ENCODE data around the gene ANKMY2. TPM values are rescaled to one million over a fixed set of nuclear protein-coding genes. Genes with fewer than 3 reads are reported as not detected.
"Not testable (repeated sequence)": the region's sequence is repeated elsewhere in the genome, so short reads cannot be mapped to it uniquely, and the experiment has no call there.

The ANKMY2 gene
- total RNA-seq, 3 donors from 2014 or later = 19.5 to 25.8 (median 22.8) TPM

- Histone ChIP-seq H3K9me3 (no peaks in the 10 kb centered on the region), H3K36me3 (ENCODE audit: low read depth) (no peaks in the 10 kb centered on the region), H3K4me3 (no peak overlapping the region), H3K4me1 (ENCODE audit: low read depth) (no peaks in the 10 kb centered on the region)
- ATAC-seq = peak; percentile 90
- intact Hi-C loops (cut with DNase I, micrococcal nuclease) = no loop called here
- TF ChIP-seq CTCF (IDR thresholded peaks at IDR 0.05) = no peak
- no peak for DNase-seq
Measured at GRCh38 chr7:16599860-16600259, 45.7 kb downstream of the ANKMY2 start.

- no peaks in the 10 kb centered on the region for H3K9me3 ChIP-seq
- ATAC-seq = no peak
- no peak for DNase-seq
- intact Hi-C loops (cut with DNase I, micrococcal nuclease) = no loop called here
- no peak for TF ChIP-seq CTCF (IDR thresholded peaks at IDR 0.05)
- H3K4me1 ChIP-seq (ENCODE audit: low read depth) = no peaks in the 10 kb centered on the region
- no peaks in the 10 kb centered on the region for H3K36me3 ChIP-seq (ENCODE audit: low read depth)
- H3K4me3 ChIP-seq = no peak overlapping the region
Measured at GRCh38 chr7:16598015-16598414, 47.5 kb downstream of the ANKMY2 start.

- H3K4me3 ChIP-seq; H3K9me3 ChIP-seq; ATAC-seq; H3K4me1 ChIP-seq (ENCODE audit: low read depth); intact Hi-C loops (cut with DNase I, micrococcal nuclease); DNase-seq; H3K36me3 ChIP-seq (ENCODE audit: low read depth): not testable (repeated sequence)
Measured at GRCh38 chr7:16595596-16595995, 50.0 kb downstream of the ANKMY2 start.

DNA sequence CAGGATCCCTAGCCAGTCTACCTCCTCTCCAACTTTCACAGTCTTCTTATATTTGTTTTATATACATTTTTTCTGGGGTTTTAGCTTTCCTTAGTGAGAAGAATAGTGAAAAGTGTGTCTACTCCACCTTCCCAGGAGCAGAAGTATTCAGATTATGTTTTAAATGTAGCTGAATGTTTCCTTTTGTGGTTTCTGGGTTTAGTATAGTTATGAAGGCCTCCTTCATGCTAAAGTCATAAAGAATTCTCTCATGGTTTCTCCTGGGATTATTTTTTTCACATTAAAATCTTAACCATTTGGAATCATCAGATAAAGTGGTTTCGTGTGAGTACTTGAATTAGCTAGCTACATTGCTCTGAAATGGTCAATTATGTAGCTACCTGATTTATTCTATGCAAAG is 50.9 kb downstream of the ANKMY2 start:
- no peak for TF ChIP-seq CTCF (IDR thresholded peaks at IDR 0.05)
- no peaks in the 10 kb centered on the region for H3K9me3 ChIP-seq
- no peaks in the 10 kb centered on the region for H3K36me3 ChIP-seq (ENCODE audit: low read depth)
- H3K4me1 ChIP-seq (ENCODE audit: low read depth) = no peaks in the 10 kb centered on the region
- intact Hi-C loops (cut with DNase I, micrococcal nuclease) = no loop called here
- DNase-seq (no peak), ATAC-seq (no peak)
- no peak overlapping the region for H3K4me3 ChIP-seq

GRCh38 chr7:16594061-16594460 is 51.5 kb downstream of the ANKMY2 start:
- ATAC-seq = no peak
- no peak for TF ChIP-seq CTCF (IDR thresholded peaks at IDR 0.05)
- H3K4me3 ChIP-seq = no peak overlapping the region
- no peak for DNase-seq
- no peaks in the 10 kb centered on the region for H3K4me1 ChIP-seq (ENCODE audit: low read depth)
- H3K9me3 ChIP-seq = no peaks in the 10 kb centered on the region
- H3K36me3 ChIP-seq (ENCODE audit: low read depth) = no peaks in the 10 kb centered on the region
- intact Hi-C loops (cut with DNase I, micrococcal nuclease) = no loop called here

- intact Hi-C loops (cut with DNase I, micrococcal nuclease) = no loop called here
- Histone ChIP-seq H3K9me3 (no peaks in the 10 kb centered on the region), H3K36me3 (ENCODE audit: low read depth) (no peaks in the 10 kb centered on the region), H3K4me1 (ENCODE audit: low read depth) (no peaks in the 10 kb centered on the region), H3K4me3 (no peak overlapping the region)
- ATAC-seq (peak; percentile 64), DNase-seq (no peak)
- no peak for TF ChIP-seq CTCF (IDR thresholded peaks at IDR 0.05)
Measured at GRCh38 chr7:16592395-16592794, 53.2 kb downstream of the ANKMY2 start.
